T47D (cell line): ENCODE data around the gene PRDM5.

Experiments
- DNase-seq, 2 experiments: peaks; one replicate each; pipeline versions ENCODE4 v3.0.0 to v3.0.0-alpha.2; 2011 to 2012; ENCODE audit warnings: low read depth in 1 of 2, low spot score in 1 of 2
- JUND ChIP-seq: IDR thresholded peaks from 2 replicates; pipeline ENCODE4 v1.6.1; 2012; ENCODE audit warnings: low read depth
- in situ Hi-C: cut with HindIII; loops from 2 replicates; pipeline ENCODE4 v1.10.0; 2016; ENCODE audit warnings: low sequenced_read_pairs, low pct_unique_long_range_greater_than_20kb

PRDM5 gene

DNA sequence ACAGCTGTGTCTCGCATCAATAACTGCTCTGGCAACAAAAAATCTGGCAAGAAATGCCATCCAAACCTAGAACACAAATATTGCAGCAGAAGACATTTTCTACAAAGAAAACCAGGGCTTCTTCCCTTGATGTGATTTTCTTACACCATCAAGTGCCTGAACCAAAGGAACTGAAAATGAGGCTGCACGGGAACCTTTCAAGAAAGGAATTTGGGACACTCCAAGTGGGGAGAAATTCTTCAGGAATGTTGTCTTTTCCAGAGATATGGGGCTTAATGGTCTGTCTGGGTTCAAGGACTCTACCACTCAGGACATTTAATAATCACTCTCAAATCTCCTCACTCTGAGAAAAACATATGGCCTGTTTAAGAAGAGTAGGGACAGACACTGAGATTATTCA, 57.6 kb downstream of the PRDM5 start:
- DNase-seq = no peak
- in situ Hi-C loops = no loop called here
- no peak for TF ChIP-seq JUND

DNA sequence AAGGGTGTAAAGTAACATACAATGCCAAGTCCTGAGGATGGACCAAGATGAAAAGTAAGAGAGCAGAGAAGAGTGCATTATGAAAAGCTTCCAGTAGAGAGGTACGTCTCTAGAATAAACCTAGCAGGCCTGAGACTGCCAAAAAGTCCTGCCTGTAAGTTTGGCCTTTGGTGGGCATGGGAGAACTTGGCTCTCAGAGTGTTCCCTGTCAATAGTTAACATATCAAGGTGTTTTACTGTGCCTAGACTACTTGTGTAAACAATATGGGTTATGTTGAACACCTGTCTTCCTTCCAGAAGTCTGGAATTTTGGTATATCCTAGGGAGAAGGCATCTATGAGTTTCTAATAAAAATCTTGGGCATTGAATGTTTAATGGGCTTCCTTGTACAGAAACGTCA, 60.1 kb downstream of the PRDM5 start:
- no peak for TF ChIP-seq JUND
- in situ Hi-C loops = no loop called here

DNA sequence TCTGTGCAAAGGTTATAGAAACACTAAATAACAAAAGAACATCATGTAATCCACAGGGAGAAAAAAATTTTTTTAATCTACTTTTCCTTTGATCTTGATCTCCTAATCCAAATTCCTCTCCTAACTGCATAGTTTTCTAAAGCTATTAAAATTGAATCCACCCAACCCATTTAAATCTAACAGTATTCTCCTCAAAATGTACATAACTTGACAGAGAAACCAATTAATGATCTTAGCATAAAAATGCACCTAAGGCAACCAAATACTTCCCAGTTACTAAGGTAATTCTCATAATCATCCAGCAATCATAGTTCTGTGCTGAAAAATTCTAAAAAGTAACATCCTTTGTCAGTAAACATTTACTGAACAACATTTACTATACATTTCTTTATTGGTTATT, 60.7 kb downstream of the PRDM5 start:
- no peak for DNase-seq
- TF ChIP-seq JUND = no peak
- in situ Hi-C loops = no loop called here

More for the DNA sequence above, 60.1 kb downstream of the PRDM5 start:
- DNase-seq = no peak

DNA sequence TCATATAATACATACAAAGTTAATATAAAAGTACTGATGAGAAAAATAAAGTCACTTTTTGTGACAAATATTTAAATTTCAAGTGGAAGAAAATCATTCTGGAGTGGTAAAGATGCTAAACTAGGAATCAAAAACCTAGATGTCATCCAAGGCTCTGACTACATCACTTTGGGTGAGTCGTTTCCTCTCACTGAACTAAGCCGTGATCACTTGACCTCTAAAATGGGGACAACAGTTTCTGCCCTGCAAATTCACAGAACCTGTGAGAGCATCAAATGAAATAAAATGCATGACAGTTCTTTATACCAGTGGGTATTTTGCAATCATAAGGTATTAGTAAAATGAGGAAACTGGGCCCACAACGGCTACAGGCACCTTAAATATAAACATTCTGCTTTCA, 63.8 kb downstream of the PRDM5 start:
- in situ Hi-C loops = no loop called here
- DNase-seq = no peak
- no peak for TF ChIP-seq JUND

DNA sequence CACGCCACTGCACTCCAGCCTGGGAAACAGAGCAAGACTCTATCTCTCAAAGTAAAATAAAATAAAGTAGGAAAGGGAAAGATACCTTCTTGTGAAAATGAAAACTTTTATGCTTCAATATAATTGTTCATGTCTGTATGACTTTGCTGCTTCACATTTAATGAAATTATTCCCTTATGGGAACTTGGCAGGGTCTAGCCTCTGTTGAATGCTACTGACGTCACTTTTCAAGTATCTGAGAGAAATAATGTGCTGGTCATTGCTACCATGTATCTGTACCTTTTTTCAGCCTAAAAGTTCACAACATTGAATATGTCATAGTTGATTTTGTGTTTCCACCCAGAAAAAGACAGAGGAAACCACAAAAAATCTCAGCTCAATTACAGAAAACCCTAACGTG, 65.2 kb downstream of the PRDM5 start:
- DNase-seq = no peak
- in situ Hi-C loops = no loop called here
- TF ChIP-seq JUND = no peak

DNA sequence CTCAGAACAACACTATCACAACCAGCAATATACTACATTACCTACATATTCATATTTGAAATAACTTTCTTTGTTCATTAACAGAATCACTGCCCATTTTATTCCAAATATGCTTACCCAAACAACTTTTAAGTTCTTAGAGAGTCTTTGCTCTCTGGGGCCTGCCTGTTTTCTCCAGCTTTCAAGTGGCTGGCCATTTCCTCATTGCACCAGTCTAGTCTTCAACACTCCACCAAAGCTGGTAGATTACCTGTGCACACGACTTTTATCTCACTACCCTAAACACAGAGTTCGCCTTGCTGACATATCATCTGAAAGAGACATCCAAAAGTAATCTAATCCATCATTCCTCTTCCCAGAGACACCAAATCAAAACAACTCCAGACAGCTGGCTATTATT, 66.2 kb downstream of the PRDM5 start:
- in situ Hi-C loops = no loop called here
- DNase-seq = no peak
- no peak for TF ChIP-seq JUND

DNA sequence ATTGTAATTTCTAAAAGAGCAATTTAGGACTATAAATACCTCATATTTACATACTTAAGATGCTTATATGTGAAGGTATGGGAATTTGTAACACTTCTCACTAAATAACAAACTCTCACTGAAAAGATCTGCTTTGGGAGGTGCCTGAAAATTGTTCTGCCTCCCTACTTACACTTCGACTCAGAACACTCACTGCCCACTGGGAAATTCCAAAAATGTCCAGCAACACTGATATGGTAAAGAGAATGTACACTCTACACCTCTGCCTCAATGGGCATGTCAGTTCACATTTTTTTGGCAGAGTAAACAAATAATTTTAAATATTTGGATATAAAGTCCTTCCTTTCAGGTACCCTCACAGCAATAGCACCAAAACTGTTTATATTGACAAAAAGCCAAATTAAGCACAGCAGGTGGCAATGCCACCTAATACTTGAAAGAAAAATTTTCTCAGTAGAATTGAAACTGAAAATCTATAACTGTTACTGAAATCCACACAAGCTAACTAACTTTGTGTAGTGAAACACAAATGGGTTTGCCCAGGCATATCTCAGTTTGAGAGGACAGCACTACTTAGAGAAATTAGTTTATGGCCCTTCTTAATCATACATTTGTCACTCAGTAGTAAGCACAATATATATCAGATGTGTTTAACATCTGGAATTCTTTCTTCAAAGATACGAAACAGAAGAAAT, 67.1 kb downstream of the PRDM5 start:
- TF ChIP-seq JUND = no peak
- no peak for DNase-seq
- in situ Hi-C loops = no loop called here

DNA sequence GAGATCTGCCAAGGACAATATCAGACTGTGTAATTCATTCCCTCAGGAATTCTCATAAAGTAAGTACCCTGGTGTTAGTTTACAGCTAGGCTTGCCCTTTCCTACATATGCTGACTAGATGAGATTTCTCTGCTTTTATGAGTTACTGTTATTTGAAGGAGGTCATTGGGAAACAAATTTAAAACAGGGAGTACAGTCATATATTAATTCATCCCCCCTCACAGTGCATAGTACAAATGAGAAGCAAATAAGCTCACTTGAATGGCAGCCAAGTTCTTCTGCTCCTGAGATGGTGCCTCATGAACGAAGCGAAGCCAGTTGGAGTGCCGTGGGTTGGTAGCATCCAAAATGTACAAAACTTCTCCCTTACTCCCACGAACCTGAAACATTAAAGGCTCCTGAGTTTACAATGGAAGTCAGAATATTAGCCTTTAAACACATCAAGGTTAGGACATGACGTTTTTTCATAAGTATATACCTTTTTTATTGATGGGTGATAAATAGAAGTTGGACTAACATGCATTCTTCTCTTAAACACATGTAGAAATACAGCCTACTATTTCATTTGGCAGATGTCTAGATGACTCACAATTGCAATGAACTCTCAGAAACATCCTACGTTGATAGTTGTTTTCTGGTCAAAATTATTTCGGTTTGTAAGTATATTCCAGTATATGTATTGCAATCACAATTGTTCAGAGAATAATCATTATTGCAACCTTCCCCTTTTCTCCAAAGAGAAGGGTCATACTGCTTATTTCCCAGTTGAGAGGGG, 69.2 kb downstream of the PRDM5 start:
- no peak for DNase-seq
- in situ Hi-C loops = no loop called here
- no peak for TF ChIP-seq JUND

DNA sequence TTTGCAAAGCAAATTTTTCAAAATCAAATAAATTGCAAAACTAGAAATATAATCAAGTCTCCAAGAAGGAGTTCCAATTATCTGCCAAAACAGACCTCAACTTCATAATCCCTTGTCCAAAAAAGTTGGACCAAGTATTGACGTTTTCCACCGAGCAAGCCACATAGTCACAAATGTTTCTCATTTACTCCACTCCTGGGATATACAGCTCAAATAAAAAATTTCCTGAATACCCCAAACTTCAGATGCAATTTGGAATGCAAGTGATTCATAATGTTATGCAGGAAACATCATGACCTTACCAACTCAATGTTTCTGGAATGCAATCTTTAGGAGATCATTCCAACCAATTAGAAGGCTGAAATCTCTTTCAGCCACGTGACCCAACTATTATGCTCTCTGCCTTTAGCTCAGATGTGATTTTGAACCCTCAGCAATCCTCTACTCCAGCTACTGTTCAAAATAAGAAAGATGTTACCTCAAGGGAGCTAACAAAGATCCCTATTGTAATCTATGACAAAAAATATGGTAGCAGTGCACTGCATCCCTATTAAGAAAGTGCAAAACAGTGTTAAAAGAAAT, 72.4 kb downstream of the PRDM5 start:
- in situ Hi-C loops = no loop called here

DNA sequence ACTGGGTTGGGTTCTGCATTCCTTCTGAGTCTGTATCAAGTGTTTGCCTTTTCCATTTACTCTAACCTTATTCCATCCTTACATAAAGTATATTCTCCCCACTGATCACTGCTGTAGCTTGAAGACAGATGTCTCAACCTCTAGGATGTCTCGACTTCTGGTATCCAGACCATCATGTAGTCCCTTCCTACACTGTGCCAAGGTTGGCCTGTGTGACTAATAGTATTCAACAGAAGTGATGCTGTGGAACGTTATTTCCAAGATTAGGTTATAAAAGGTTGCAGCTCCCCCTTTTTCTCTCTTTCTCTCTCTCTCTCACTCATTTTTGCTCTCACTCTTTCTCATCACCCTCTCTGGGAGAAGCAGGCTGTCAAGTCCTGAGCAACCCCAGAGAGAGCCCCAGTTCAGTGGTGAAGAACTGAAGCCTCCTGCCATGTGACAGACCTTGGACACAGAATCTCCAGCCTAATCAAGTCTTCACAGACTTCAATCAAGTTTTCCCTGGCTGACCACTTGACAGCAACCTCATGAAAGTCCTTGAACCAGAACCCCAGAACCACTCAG, 75.4 kb downstream of the PRDM5 start:
- in situ Hi-C loops = no loop called here
- no peak for DNase-seq
- no peak for TF ChIP-seq JUND

More for the DNA sequence above, 72.4 kb downstream of the PRDM5 start:
- no peak for TF ChIP-seq JUND
- no peak for DNase-seq

DNA sequence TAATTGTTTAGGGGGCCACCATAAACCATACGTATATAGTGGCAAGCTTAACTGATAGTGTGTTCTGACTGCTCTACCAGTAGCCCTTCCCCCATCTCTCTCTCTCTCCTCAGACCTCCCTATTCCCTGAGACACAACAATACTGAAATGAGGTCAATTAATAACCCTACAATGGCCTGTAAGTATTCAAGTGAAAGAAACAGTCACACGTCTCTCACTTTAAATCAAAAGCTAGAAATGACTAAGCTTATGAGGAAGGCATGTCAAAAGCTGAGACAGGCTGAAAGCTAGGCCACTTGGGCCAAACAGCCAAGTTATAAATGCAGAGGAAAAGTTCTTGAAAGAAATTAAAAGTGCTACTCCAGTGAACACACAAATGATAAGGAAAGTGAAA, 78.0 kb downstream of the PRDM5 start:
- in situ Hi-C loops = no loop called here
- no peak for DNase-seq
- no peak for TF ChIP-seq JUND

DNA sequence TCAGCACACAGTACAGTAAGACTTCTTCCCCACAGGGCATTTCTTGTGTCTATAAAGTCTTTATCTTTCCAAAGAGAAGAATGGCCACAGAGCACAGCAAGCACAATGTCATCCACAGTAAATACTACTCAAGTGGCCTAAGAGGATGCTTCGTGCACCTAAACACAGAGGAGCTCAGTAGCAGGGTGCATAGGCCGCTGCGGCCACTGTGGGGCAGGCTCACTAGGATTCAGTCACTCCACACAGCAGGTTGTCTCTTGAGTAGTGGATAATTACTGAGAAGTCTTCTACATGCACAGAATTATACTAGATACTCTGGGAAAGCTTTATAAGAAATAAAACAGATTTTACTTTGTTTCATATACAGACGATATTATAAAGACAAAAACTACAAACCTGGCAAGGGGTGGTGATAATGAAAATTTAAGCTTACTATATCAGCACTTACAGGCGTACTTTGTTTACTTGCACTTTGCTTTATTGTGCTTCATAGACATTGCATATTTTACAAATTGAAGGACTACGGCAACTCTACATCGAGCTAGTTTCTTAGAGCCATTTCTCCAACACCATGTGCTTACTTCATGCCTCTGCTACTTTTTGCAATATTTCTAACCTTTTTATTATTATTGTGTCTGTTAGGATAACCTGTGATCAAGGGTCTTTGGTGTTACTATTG, 78.5 kb downstream of the PRDM5 start:
- TF ChIP-seq JUND = no peak
- in situ Hi-C loops = no loop called here
- DNase-seq = peak; percentile 8 to 60
